ENCODE measurements around the gene TET1.
"Not testable (repeated sequence)": the region's sequence is repeated elsewhere in the genome, so short reads cannot be mapped to it uniquely, and the experiment has no call there.

Gene TET1

DNA sequence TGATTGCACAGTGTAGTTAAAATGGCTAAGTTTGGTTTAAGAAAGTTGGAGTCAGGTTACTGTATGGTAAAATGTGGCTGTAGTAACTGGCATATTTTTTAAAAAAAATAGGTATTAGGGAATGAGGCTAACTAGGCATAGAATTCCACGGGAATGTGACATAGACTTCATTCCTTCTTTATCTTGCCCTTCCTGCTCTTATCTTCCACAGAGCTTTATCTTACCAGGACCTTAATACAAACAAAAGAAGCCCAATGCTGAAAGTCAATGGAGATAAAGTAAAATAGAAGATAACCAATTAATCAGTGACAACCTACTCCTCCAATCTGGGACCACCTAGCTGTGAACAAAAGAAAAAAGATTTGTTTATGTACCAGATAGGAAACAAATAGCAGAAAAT is 58.1 kb downstream of the TET1 start:
- no peak for DNase-seq

DNA sequence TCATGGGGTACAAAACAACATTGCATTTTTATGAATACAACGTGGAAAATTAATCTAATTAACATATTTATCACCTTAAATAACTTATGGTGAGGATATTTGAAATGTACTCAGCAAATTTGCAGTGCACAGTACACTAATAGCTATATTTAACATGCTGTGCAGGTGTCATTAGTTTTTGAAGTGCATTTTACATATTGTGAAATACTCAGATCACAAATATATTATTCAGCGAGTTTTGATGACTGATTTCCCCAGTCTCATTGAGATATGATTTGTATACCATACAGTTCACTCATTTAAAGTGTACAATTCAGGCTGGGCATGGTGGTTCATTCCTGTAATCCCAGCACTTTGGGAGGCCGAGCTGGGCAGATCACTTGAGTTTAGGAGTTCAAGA is 59.5 kb downstream of the TET1 start:
- DNase-seq: no peak

DNA sequence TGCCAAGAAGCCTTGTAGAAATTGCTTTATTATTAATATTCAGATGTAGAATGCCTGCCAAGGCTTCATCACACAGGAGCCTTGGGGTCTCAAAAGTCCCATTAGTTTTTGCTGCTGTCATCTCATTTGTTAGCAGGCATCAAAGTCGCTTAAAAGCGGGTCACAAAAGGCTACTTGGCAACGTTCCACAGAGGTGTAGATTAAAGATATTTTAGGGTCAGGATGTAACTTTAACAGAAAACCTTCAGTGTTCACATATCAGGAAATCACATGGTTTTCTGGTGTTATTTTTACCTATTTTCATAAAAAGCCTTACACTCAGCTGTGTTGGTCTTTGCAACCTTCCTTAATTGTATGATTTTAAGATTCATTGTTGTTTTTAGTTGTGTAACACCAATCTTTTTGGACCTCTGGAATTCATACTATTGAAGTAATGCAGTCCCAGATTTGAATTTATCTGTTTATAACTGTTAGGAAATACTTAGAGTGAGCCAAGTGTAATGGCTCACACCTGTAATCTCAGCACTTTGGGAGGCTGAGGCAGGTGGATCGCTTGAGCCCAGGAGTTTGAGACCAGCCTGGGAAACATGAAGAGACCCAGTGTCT is 65.3 kb downstream of the TET1 start:
- DNase-seq: no peak

DNA sequence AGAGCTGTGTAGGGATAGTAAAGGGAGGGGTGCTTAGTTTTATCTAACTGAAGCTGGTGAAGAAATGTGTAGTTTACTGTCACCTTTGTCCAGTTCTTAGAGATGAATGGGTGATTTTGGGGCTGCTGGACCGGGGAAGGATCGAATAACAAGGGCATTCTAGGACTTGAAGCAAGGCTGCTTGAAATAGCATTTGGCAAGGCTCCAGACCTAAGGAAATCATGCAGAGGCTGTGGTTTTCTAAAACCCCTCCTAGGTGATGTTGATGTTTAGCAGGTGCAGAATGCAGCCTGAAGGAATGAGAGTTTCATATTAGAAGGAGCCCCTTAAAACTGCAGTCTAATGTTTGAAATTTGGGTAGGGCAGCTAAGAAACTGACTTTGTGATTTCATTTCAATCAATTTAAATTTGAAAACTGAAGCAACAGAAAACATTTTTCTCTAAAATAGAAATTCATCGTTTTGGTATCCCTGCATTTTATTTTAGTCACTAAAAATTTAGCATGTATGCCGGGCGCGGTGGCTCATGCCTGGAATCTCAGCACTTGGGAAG is 68.5 kb downstream of the TET1 start:
- DNase-seq: peak; percentile 19

DNA sequence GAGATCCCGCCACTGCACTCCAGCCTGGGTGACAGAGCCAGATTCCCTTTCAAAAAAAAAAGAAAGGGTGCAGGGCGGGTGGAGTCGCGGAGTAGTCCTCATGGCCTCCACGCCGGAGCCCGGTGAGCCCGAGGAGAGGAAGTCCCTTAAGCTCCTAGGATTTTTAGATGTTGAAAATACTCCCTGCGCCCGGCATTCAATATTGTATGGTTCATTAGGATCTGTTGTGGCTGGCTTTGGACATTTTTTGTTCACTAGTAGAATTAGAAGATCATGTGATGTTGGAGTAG is 72.1 kb downstream of the TET1 start:
- DNase-seq: not testable (repeated sequence)

DNA sequence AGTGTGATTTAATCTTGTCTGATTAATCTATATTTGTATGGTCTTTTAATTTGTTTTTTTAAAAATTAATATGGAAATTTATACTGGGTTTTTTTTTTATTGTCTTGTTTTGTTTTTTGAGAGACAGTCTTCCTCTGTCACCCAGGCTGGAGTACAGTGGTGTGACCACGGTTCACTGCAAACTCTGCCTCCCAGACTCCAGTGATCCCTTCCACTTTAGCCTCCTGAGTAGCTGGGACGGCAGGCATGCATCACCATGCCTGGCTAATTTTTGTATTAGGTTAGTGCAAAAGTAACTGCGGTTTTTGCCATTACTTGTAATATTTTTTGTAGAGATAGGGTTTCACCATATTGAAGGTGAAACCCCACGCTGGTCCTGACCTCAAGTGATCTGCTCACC is 73.1 kb downstream of the TET1 start:
- DNase-seq: no peak

DNA sequence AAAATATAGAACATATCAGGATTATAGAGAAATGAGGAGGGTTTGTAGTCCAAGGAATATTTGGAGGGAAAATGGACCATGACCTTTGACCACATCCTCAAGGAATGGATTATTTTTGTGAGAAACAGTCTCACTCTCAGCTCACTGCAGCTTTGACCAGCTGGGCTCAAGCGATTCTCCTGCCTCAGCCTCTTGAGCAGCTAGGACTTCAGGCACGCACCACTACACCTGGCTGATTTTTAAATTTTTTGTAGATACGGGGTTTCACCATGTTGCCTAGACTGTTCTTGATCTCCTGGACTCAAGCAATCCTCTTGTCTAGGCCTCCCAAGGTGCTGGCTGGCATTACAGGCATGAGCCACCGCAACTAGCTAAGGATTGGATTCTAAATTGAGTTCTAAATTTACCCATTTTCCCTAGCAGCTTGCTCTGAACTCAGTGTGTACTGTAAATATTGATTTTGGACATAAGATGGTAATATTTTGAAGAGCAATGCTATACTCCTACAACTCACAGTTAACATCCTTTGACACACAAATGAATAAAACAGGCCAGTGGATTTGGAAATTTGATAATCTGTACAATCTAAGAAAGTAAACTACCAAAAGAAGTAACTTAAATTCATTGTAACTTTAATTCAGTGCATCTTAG is 73.8 kb downstream of the TET1 start:
- DNase-seq: no peak

DNA sequence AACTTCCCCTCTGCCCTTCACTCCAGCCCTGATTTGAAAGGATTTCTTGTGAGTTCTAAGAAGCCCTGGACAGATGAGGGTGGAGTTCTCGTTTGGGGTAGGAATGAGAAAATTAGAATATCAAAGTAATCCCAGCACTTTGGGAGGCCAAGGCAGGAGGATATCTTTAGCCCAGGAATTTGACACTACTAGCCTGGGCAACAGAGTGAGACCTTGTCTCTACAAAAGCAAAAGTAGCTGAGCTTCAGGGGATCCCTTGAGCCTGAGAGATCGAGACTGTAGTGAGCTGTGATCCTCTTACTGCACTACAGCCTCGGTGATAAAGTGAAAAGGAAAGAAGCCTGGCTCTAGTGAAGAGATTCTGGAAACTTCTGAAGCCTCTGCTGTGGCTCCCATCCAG is 76.2 kb downstream of the TET1 start:
- DNase-seq: no peak

DNA sequence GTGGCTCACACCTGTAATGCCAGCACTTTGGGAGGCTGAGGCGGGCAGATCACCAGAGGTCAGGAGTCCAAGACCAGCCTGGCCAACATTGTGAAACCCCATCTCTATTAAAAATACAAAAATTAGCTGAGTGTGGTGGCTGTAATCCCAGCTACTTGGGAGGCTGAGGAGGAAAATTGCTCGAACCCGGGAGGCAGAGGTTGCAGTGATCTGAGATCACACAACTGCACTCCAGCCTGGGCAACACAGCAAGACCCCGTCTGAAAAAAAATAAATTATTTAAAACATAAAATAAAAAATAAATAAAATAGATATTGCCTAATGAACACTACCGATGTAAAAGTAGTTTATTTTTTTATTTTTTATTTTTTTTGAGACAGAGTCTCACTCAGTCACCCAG is 83.4 kb downstream of the TET1 start:
- not testable (repeated sequence) for DNase-seq

DNA sequence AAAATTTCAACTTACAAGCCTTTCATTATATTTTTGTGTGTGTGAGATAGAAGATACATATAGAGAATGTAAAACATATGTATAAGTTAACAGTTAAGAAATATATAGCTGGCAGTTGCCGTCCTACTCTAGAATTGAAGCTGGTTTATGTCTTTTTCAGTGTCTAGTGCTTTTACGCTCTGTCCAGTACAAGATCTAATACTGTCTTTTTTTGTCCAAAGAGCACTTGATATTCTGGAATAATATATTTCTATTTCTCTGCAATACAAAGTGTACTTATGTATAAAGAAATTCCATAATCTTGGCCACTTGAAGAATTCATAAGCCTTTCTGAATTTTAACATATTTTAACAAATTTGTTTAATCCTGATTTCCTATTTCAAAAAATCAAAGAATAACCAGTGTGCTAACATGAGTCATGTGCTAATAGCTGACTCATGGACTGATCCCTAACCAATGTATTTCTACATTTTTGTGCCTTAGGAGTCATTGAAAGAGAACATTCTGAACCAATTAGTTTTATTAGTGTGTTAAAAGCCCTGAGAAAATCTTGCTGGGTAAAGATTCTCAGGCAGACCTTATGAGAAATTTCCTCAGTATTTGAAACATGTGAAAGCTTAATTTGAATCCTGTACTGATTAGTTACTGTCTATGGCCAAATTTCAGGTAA is 87.7 kb downstream of the TET1 start:
- no peak for DNase-seq

DNA sequence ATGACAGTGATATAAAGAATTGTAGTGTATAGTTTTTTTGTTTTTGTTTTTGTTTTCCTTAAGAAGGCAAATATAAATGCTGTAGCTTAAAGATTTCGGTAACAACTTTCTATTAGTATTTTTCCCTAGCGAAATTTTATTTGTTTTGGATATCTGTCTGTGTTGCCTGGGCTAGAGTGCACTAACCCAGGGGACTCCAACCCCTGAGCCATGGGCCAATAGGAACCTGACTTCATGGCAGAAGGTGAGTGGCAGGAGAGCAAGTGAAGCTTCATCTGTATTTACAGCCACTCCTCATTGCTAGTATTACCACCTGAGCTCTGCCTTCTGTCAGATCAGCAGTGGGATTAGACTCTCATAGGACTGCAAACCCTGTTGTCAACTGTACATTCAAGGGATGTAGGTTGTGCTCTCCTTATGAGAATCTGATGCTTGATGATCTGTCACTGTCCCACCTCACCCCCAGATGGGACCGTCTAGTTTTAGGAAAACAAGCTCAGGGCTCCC is 95.5 kb downstream of the TET1 start:
- DNase-seq: no peak

DNA sequence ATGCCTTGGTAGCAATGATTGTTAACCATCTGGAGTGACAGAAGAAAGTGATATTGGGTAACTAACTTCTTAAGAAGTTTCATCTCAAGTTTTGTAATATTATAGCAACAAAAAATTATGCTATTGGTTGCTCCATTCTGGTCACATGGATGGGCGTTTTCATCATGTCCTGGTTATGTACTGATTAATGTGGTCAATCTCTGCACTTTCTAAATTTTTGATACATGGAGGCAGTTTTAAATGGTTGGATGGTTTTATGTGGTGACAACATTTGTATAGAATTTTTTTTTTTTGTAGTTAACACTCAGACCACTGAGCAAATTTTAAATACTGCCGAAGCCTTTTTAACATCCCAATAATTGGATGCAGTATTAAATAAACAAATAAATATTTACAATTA is 105.7 kb downstream of the TET1 start:
- DNase-seq: no peak

DNA sequence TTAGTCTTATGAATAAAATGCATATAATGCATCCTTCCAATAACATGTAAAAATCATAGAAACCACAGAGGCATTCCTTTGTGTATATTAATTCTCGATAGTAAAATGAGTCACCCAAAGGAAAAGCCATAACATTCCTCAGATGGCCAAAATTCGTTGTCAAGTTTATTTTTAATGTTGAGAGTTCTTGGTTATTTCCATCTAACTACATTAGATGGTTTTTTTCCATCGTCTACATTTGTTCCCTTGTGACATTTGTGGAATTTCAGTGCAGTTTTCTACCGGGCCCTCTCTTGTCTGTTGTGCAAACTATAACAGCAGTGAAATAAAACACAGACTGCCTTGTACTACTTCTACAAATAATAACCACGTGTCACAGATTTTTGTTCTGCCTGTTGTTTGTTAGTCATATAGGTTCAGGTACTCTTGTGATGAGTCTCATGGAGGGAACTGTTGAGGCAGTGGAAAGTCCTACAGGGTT is 106.2 kb downstream of the TET1 start:
- no peak for DNase-seq

DNA sequence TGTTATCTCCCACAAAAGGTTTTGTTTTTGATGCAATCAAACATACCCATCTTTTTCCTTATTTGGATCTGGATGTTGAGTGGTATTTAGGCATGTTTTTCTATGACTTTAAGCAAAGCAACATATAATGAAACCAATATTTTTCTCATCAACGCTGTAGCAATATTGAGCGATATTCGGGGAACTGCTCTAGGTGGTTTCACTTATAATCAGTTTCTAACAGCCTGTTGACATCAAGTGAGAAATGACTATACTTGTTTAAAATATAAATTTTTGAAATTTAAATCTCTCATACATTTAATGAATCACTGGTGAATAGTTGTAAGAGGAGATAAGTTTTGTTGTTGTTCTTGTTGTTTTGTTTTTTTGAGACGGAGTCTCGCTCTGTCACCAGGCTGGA is 108.1 kb downstream of the TET1 start:
- no peak for DNase-seq

DNA sequence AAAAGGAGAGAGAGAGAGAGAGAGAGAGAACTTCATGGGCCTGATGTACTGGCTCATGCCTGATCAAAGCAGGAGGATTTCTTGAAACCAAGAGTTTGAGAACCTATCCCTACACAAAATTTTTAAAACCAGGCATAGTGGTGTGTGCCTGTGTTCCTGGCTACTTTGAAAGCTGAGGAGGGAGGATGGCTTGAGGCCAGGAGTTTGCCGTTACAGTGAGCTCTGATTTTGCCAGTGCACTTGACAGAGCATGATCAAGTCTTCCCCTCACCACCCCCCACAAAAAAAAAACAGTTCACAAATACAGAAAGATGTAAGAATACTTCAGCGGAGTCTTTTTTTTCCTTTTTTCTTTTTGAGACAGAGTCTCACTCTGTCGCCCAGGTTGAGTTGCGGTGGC is 108.8 kb downstream of the TET1 start:
- DNase-seq: no peak

DNA sequence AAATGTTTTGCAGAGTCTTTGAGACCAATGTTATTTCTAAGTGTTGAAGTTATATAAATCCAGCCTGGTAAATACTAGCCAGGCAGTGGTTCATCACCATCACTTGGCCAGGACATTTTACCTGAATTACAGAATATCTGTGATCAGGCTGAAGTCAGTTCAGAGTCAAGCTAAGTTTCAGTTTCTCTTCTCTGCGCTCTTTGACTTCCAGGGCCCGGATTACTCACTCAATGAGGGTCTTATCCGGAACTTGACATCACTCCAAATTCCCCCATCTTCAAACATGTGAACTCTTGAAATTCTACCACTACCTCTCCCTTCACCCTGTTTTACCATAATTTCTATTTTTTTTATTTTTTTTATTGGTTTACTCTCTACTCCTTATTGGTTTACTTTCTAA is 124.3 kb downstream of the TET1 start:
- no peak for DNase-seq

DNA sequence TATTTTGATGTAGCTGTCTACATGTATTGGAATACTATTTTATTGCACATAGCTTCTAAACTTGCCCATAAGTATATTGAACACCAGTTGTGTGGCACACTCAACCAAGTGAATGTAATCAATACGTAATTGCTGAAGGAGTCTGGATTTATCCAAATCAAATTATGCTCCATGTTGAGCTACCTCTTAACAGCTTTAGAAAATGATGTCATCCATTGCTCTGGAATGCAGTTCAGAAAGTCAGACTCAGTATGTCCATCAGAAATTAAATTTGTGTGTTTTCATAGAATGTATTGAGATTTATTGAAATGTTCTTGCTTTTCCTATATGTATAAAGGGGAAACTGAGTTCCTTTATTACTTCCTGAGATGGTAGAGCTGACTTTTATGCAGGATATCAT is 135.9 kb downstream of the TET1 start:
- DNase-seq: no peak

DNA sequence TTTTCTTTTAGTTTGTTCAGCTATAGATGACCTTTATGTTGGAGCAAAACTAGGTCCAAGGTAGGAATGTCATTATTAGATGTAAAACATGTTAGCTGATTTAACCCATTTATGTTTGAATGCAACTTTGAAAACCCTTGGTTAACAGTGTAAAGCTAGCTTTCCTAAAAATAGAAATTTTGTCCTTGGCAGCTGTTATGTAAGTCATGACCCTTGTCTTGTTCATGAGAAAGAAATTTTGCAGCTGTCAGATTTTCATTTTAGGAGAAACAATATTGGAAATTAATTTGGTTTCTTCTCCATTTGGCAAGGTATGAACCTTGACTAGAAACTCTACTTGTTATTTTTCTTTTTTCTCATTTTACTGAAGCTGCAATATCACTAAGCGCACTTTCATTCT is 137.0 kb downstream of the TET1 start:
- no peak for DNase-seq

DNA sequence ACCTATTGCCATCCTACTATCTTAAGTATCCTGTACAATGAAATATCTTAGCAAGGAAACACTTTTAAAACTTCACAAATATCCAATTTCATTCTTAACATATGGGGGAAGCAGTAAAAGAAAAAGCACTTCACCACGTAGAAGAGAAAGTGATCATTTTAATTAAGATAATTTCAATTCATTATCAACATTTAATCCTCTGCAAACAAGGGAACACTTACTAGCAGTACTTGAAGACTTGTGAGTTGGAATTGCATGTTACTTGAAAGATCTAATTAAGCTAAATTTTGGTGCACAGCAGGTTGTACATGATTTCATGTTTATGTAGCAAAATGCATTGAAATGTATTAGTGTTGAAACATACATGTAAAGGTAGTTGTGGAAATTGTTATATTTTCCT is 140.1 kb downstream of the TET1 start:
- peak; percentile 26 for DNase-seq

DNA sequence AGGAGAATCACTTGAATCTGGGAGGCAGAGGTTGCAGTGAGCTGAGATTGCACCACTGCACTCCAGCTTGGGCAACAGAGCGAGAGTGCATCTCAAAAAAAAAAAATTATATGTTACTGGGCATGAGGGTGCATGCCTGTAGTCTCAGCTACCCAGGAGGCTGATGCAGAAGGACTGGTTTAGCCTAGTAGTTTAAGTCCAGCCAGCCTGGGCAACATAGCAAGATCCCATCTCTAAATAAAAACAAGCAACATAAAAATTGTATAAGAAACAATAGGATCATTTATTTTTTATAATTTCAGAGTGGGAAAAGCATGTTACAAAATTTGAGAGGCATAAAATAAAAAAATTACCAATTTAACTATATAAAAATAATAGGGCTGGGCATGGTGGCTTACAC is 145.4 kb downstream of the TET1 start:
- no peak for DNase-seq

DNA sequence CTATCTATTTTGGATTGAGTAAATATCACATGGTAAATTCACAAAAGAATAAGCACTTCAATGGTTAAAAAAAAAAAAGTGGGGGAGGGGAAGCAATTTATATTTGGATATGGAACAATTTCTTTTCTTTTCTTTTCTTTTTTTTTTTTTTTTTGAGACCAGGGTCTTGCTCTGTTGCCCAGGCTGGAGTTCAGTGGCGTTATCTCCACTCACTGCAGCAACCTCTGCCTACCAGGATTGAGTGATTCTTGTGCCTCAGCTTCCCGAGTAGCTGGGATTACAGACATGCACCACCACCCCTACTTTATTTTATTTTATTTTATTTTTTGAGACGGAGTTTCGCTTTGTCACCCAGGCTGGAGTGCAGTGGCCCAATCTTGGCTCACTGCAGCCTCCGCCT is 148.8 kb downstream of the TET1 start:
- DNase-seq: not testable (repeated sequence)

DNA sequence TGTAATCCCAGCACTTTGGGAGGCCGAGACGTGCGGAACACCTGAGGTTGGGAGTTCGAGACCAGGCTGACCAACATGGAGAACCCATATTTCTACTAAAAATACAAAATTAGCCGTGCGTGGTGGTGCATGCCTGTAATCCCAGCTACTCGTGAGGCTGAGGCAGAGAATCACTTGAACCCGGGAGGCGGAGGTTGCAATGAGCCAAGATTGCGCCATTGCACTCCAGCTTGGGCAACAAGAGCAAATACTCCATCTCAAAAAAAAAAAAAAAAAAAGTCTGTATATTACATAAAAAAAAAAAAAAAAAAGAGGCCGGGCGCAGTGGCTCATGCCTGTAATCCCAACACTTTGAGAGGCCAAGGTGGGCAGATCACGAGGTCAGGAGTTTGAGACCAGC is 152.9 kb downstream of the TET1 start:
- not testable (repeated sequence) for DNase-seq

DNA sequence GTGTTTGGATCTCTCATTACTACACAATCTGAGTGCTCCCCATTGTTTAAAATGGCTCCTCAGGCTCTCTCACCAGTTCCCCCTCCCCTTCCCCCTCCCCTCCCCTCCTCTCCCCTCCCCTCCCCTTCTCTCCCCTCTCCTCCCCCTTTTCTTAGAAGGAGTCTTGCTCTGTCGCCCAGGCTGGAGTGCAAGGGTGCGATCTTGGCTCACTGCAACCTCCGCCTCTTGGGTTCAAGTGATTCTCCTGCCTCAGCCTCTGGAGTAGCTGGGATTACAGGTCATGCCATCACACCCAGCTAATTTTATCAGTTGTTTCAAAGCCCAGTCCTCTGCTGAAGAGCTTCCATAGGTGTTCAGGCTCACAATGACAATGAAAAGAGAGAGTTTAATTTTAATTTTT is 157.3 kb downstream of the TET1 start:
- DNase-seq: no peak

All from OCI-M1 (cell line).